OCI-LY1 (cell line): ENCODE data around the gene MTF2.

Experiments
- H2AFZ ChIP-seq: fragments of 200-600 bp; sonication (generic), shearing (Covaris generic); 2 replicates; pipeline ENCODE4 v1.6.0; 2014; ENCODE audit warnings: antibody characterized with exemption, mild to moderate bottlenecking, low read length
- H3F3A ChIP-seq: fragments of 200-600 bp; sonication (generic), shearing (Covaris generic); 2 replicates; pipeline ENCODE4 v1.6.0; 2014; ENCODE audit warnings: mild to moderate bottlenecking, antibody characterized with exemption, low read length, moderate library complexity; ENCODE audit not compliant: insufficient read depth
- H3K27ac ChIP-seq: fragments of 200-600 bp; sonication (generic); 2 replicates; pipeline ENCODE4 v1.5.1; 2014; ENCODE audit warnings: low read length, mixed run types, mild to moderate bottlenecking, low read depth; ENCODE audit not compliant: poor library complexity, severe bottlenecking
- H3K27me3 ChIP-seq: fragments of 200-600 bp; sonication (generic); 2 replicates; pipeline ENCODE4 v1.6.0; 2014; ENCODE audit warnings: antibody characterized with exemption, mild to moderate bottlenecking, low read length, moderate library complexity; ENCODE audit not compliant: insufficient read depth
- H3K36me3 ChIP-seq: fragments of 200-600 bp; sonication (generic); 2 replicates; pipeline ENCODE4 v1.6.1; 2014; ENCODE audit warnings: mild to moderate bottlenecking, antibody characterized with exemption, low read length, moderate library complexity, mixed read lengths; ENCODE audit not compliant: insufficient read depth
- H3K4me1 ChIP-seq: fragments of 200-600 bp; sonication (generic); 2 replicates; pipeline ENCODE4 v1.5.1; 2014; ENCODE audit warnings: mild to moderate bottlenecking, low read length, moderate library complexity; ENCODE audit not compliant: insufficient read depth, severe bottlenecking
- H3K4me2 ChIP-seq: fragments of 200-600 bp; sonication (generic), shearing (Covaris generic); 2 replicates; pipeline ENCODE4 v1.6.1; 2014; ENCODE audit warnings: low read length
- H3K4me3 ChIP-seq: fragments of 200-600 bp; sonication (generic); 2 replicates; pipeline ENCODE4 v1.5.1; 2014; ENCODE audit warnings: low read length, low read depth, mild to moderate bottlenecking, mixed read lengths; ENCODE audit not compliant: poor library complexity, severe bottlenecking
- H3K79me2 ChIP-seq: fragments of 200-600 bp; shearing (Covaris generic); 2 replicates; pipeline ENCODE4 v1.6.1; 2016; ENCODE audit warnings: mixed run types, low read length, mixed read lengths; ENCODE audit not compliant: insufficient read depth
- H3K9ac ChIP-seq: fragments of 200-600 bp; sonication (generic), shearing (Covaris generic); 2 replicates; pipeline ENCODE4 v1.6.1; 2014; ENCODE audit warnings: mild to moderate bottlenecking, low read length, mixed read lengths
- H3K9me2 ChIP-seq: fragments of 200-600 bp; sonication (generic), shearing (Covaris generic); 2 replicates; pipeline ENCODE4 v1.6.1; 2014; ENCODE audit warnings: low read depth, mild to moderate bottlenecking, low read length, mixed read lengths
- H3K9me3 ChIP-seq: fragments of 200-600 bp; shearing (Covaris generic); 2 replicates; pipeline ENCODE4 v1.6.1; 2014; ENCODE audit warnings: low read length, mixed read lengths
- H4K20me1 ChIP-seq: fragments of 200-600 bp; sonication (generic), shearing (Covaris generic); 2 replicates; pipeline ENCODE4 v1.6.0; 2016; ENCODE audit warnings: mild to moderate bottlenecking, low read length; ENCODE audit not compliant: insufficient read depth
- EZH2 ChIP-seq: fragments of 200-600 bp; sonication (generic), shearing (Covaris generic); IDR thresholded peaks from 2 replicates; pipeline ENCODE4 v1.8.0; 2017; ENCODE audit warnings: borderline replicate concordance, mixed run types, mild to moderate bottlenecking, antibody characterized with exemption, low read length, moderate library complexity, mixed read lengths
- TF ChIP-seq, protein P1 (sequence below): fragments of 200-600 bp; sonication (generic), shearing (Covaris generic); IDR thresholded peaks from 2 replicates; pipeline ENCODE4 v1.5.1; 2017; ENCODE audit warnings: mild to moderate bottlenecking, antibody characterized with exemption, low read length, moderate library complexity, mixed read lengths

MTF2 gene

GRCh38 chr1:93111065-93111464, 32.0 kb downstream of the MTF2 start:
- peaks cover 86% of the 10 kb centered on the region for H3K36me3 ChIP-seq

GRCh38 chr1:93111561-93111960, 32.5 kb downstream of the MTF2 start:
- TF ChIP-seq EZH2, result no peak
- TF ChIP-seq, protein P1, sequence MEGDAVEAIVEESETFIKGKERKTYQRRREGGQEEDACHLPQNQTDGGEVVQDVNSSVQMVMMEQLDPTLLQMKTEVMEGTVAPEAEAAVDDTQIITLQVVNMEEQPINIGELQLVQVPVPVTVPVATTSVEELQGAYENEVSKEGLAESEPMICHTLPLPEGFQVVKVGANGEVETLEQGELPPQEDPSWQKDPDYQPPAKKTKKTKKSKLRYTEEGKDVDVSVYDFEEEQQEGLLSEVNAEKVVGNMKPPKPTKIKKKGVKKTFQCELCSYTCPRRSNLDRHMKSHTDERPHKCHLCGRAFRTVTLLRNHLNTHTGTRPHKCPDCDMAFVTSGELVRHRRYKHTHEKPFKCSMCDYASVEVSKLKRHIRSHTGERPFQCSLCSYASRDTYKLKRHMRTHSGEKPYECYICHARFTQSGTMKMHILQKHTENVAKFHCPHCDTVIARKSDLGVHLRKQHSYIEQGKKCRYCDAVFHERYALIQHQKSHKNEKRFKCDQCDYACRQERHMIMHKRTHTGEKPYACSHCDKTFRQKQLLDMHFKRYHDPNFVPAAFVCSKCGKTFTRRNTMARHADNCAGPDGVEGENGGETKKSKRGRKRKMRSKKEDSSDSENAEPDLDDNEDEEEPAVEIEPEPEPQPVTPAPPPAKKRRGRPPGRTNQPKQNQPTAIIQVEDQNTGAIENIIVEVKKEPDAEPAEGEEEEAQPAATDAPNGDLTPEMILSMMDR, result no peak
- Histone ChIP-seq H2AFZ (no peak overlapping the region), H3K36me3 (peaks cover 86% of the 10 kb centered on the region), H3K27me3 (no peaks in the 10 kb centered on the region), H4K20me1 (peaks cover 5% of the 10 kb centered on the region), H3K9ac (no peak overlapping the region), H3K9me2 (no peaks in the 10 kb centered on the region), H3K9me3 (peaks cover 7% of the 10 kb centered on the region; the same call in 1 of the 2 replicates), H3K27ac (peak overlapping the region; percentile 37), H3K4me1 (peaks cover 25% of the 10 kb centered on the region), H3F3A (no peaks in the 10 kb centered on the region), H3K4me3 (no peak overlapping the region), H3K79me2 (peaks cover 78% of the 10 kb centered on the region), H3K4me2 (no peak overlapping the region)

More at GRCh38 chr1:93111065-93111464, 32.0 kb downstream of the MTF2 start:
- peaks cover 81% of the 10 kb centered on the region for H3K79me2 ChIP-seq
- H3K9ac ChIP-seq, result no peak overlapping the region
- H4K20me1 ChIP-seq, result peaks cover 5% of the 10 kb centered on the region
- no peak overlapping the region for H3K27ac ChIP-seq
- peaks cover 7% of the 10 kb centered on the region; the same call in 1 of the 2 replicates for H3K9me3 ChIP-seq
- H3K4me2 ChIP-seq, result no peak overlapping the region
- H3K4me3 ChIP-seq, result no peak overlapping the region
- H3K27me3 ChIP-seq, result no peaks in the 10 kb centered on the region
- H3K9me2 ChIP-seq, result no peaks in the 10 kb centered on the region
- H3K4me1 ChIP-seq, result peaks cover 25% of the 10 kb centered on the region
- no peak overlapping the region for H2AFZ ChIP-seq
- no peak for TF ChIP-seq EZH2
- TF ChIP-seq, protein P1, result no peak
- H3F3A ChIP-seq, result no peaks in the 10 kb centered on the region

GRCh38 chr1:93113127-93113526, 34.0 kb downstream of the MTF2 start:
- Histone ChIP-seq H3K4me2 (no peak overlapping the region), H3K36me3 (peaks cover 86% of the 10 kb centered on the region), H4K20me1 (peaks cover 5% of the 10 kb centered on the region), H3K4me1 (peaks cover 25% of the 10 kb centered on the region), H3K9me3 (no peaks in the 10 kb centered on the region), H2AFZ (no peak overlapping the region), H3K9me2 (no peaks in the 10 kb centered on the region), H3K27ac (no peak overlapping the region), H3K79me2 (peaks cover 62% of the 10 kb centered on the region), H3K9ac (no peak overlapping the region), H3K27me3 (no peaks in the 10 kb centered on the region), H3F3A (no peaks in the 10 kb centered on the region), H3K4me3 (no peak overlapping the region)
- TF ChIP-seq EZH2, result no peak
- TF ChIP-seq, protein P1, result no peak
